A673 (cell line): ENCODE measurements around the gene TPSD1.

ENCODE experiments used
- EZH2 ChIP-seq: fragments of 200-600 bp; sonication (generic); IDR thresholded peaks from 2 replicates; pipeline ENCODE4 v1.6.1; 2017; ENCODE audit warnings: borderline replicate concordance, low read depth, mild to moderate bottlenecking, mixed read lengths, antibody characterized with exemption, low read length; ENCODE audit not compliant: poor library complexity, severe bottlenecking
- TF ChIP-seq, protein P1 (sequence below): fragments of 300-800, 200-600 bp; sonication (generic); conservative IDR thresholded peaks from 2 replicates; pipeline ENCODE4 v1.5.1; 2017; ENCODE audit warnings: low read depth, mild to moderate bottlenecking, antibody characterized with exemption, low read length, moderate library complexity, mixed read lengths

DNA sequence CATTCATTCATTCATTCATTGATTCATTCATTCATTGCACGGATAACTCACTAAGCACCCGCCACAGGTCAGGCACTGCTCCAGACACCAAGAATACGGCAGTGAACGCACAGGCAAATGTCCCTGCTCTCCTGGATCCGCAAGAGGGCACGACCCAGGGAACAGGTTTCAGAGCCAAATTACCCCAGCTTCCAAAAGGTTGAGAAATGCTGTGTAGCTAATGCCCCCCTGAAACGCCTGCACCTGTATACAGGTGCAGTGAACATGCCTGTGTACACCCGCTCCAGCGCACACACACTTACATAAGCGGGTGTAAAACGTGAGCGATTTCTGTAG is 44.0 kb downstream of the TPSD1 start:
- TF ChIP-seq, protein P1, sequence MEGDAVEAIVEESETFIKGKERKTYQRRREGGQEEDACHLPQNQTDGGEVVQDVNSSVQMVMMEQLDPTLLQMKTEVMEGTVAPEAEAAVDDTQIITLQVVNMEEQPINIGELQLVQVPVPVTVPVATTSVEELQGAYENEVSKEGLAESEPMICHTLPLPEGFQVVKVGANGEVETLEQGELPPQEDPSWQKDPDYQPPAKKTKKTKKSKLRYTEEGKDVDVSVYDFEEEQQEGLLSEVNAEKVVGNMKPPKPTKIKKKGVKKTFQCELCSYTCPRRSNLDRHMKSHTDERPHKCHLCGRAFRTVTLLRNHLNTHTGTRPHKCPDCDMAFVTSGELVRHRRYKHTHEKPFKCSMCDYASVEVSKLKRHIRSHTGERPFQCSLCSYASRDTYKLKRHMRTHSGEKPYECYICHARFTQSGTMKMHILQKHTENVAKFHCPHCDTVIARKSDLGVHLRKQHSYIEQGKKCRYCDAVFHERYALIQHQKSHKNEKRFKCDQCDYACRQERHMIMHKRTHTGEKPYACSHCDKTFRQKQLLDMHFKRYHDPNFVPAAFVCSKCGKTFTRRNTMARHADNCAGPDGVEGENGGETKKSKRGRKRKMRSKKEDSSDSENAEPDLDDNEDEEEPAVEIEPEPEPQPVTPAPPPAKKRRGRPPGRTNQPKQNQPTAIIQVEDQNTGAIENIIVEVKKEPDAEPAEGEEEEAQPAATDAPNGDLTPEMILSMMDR = no peak
- no peak for TF ChIP-seq EZH2
